Measurements from ENCODE around the gene PC. TPM values are rescaled to one million over a fixed set of nuclear protein-coding genes. Genes with fewer than 3 reads are reported as not detected.

PC gene
- total and polyA plus RNA-seq, 12 donors = 40.6 to 231 (median 83.2) TPM

- Histone ChIP-seq H3K4me1 (replicated peaks in 1 of 2) (peaks cover 22 to 31% of the 10 kb centered on the region in 2 donors), H3K36me3 (replicated peaks in 1 of 2) (peaks cover 0 to 36% of the 10 kb centered on the region in 2 donors), H3K27me3 (no peaks in the 10 kb centered on the region), H3K27ac (no peak overlapping the region), H3K4me3 (no peak overlapping the region), H3K9me3 (replicated peaks in 1 of 3) (no peaks in the 10 kb centered on the region)
- intact Hi-C loops (cut with DNase I) = no loop called here
- WGBS, 4 donors = 89 to 94% (median 91%) methylated on average over 13 to 15 of the region's 15 CpGs
- TF ChIP-seq CTCF (IDR thresholded peaks at IDR 0.05) = no peak
- TF ChIP-seq POLR2A (IDR thresholded peaks at IDR 0.05) = no peak
- DNase-seq = peak in 5 of 7 donors; percentile 7 to 54 (median 26)
Observed at GRCh38 chr11:66845143-66845875, 112.9 kb downstream of the PC start.

- intact Hi-C loops (cut with DNase I) = no loop called here
- Histone ChIP-seq H3K9me3 (replicated peaks in 1 of 3) (no peaks in the 10 kb centered on the region), H3K36me3 (replicated peaks in 1 of 2) (peaks cover 0 to 36% of the 10 kb centered on the region in 2 donors), H3K27me3 (no peaks in the 10 kb centered on the region), H3K4me1 (replicated peaks in 1 of 2) (peaks cover 25 to 38% of the 10 kb centered on the region in 2 donors), H3K4me3 (peak overlapping the region in 1 of 4 donors; percentile 84), H3K27ac (peak overlapping the region in 2 of 5 donors; percentile 95 to 99)
- no peak for TF ChIP-seq POLR2A (IDR thresholded peaks at IDR 0.05)
- peak in 6 of 7 donors; percentile 6 to 63 (median 30) for DNase-seq
- WGBS, 4 donors = 88 to 91% (median 88%) methylated on average over 11 to 12 of the region's 12 CpGs
Observed at GRCh38 chr11:66844496-66845142, 113.6 kb downstream of the PC start.

GRCh38 chr11:66843776-66844495 is 114.2 kb downstream of the PC start:
- intact Hi-C loops (cut with DNase I) = no loop called here

More at GRCh38 chr11:66843776-66844495, 114.2 kb downstream of the PC start:
- Histone ChIP-seq H3K27me3 (no peaks in the 10 kb centered on the region), H3K4me1 (replicated peaks in 1 of 2) (peaks cover 25 to 45% of the 10 kb centered on the region in 2 donors), H3K27ac (peak overlapping the region; percentile 91 to 99 (median 99)), H3K36me3 (replicated peaks in 1 of 2) (peaks cover 0 to 36% of the 10 kb centered on the region in 2 donors), H3K4me3 (peak overlapping the region; percentile 69 to 100 (median 91)), H3K9me3 (replicated peaks in 1 of 3) (no peaks in the 10 kb centered on the region)
- peak in 5 of 7 donors; percentile 16 to 70 (median 39) for DNase-seq
- WGBS, 4 donors = 12 to 35% (median 15%) methylated on average over 8 to 16 of the region's 16 CpGs
- TF ChIP-seq POLR2A (IDR thresholded peaks at IDR 0.05) = no peak
- TF ChIP-seq CTCF (IDR thresholded peaks at IDR 0.05) = no peak
